ENCODE measurements around the gene TMPRSS4. TPM values are rescaled to one million over a fixed set of nuclear protein-coding genes. Genes with fewer than 3 reads are reported as not detected.

Gene TMPRSS4
- total RNA-seq, 1 experiment from 2014 or later, result 1.5 TPM

GRCh38 chr11:118169300-118170140 lies 92.6 kb downstream of the TMPRSS4 start:
- Histone ChIP-seq H3K36me3 (ENCODE audit: control insufficient read depth in 1 of 2, insufficient read depth in 2 of 2, low read length in 2 of 2) (no peaks in the 10 kb centered on the region), H4K20me1 (ENCODE audit: insufficient read depth) (no peaks in the 10 kb centered on the region), H3K9ac (ENCODE audit: low read length) (no peak overlapping the region), H3K4me1 (ENCODE audit: control insufficient read depth in 1 of 2, insufficient read depth in 2 of 2, low read length in 2 of 2) (peaks cover 0 to 7% of the 10 kb centered on the region in 2 experiments; a peak in 1 of 4 replicates), H3K27ac (ENCODE audit: low read depth, low read length) (no peak overlapping the region), H3K4me2 (ENCODE audit: low read length) (no peak overlapping the region), H3K79me2 (ENCODE audit: insufficient read depth, low read length) (no peaks in the 10 kb centered on the region), H2AFZ (ENCODE audit: low read depth, low read length, poor library complexity, severe bottlenecking) (no peak overlapping the region), H3K9me2 (ENCODE audit: insufficient read depth) (no peaks in the 10 kb centered on the region), H3K27me3 (ENCODE audit: insufficient read depth, low read length) (no peaks in the 10 kb centered on the region), H3K9me3 (ENCODE audit: control insufficient read depth in 1 of 2, insufficient read depth in 1 of 2, low read depth in 1 of 2, low read length in 2 of 2) (no peaks in the 10 kb centered on the region), H3K4me3 (replicated peaks in 1 of 2; ENCODE audit: low read depth in 1 of 2, low read length in 2 of 2) (no peak overlapping the region)
- ATAC-seq (no peak), DNase-seq (ENCODE audit: low read depth, low spot score) (no peak)
- no peak for TF ChIP-seq FOSL1 (IDR thresholded peaks at IDR 0.05; ENCODE audit: low read depth)
- TF ChIP-seq CTCF (IDR thresholded peaks at IDR 0.05 in 2 of 3, conservative IDR thresholded peaks at IDR 0.05 in 1 of 3; ENCODE audit: borderline replicate concordance in 1 of 3, insufficient read depth in 1 of 3, low read depth in 2 of 3, low read length in 2 of 3), result no peak
- TF ChIP-seq SRF (IDR thresholded peaks at IDR 0.05; ENCODE audit: low read depth), result no peak
- no peak for TF ChIP-seq ATF3 (IDR thresholded peaks at IDR 0.05)
- ChIA-PET CTCF (interaction anchor here (1.2 kb wide), 1 partner anchor 11 kb away, joined by 3 read pairs; no protein-coding TSS in a partner anchor), POLR2A (no interaction called here), RAD21 (ENCODE audit: low non-redundant PET in 1 of 2, low total read pairs in 2 of 2, uncharacterized antibody in 2 of 2, unreplicated experiment in 2 of 2) (interaction anchor here in 1 of 2 experiments (0.6 kb wide), 1 partner anchor 21 kb away, joined by 3 read pairs; no protein-coding TSS in a partner anchor)
- intact Hi-C loops (cut with micrococcal nuclease), result loop anchor here (5.0 kb wide), 1 partner anchor 362 kb away; no protein-coding TSS in a partner anchor
- BruUV-seq (replicated peaks), result no TSS peak

DNA sequence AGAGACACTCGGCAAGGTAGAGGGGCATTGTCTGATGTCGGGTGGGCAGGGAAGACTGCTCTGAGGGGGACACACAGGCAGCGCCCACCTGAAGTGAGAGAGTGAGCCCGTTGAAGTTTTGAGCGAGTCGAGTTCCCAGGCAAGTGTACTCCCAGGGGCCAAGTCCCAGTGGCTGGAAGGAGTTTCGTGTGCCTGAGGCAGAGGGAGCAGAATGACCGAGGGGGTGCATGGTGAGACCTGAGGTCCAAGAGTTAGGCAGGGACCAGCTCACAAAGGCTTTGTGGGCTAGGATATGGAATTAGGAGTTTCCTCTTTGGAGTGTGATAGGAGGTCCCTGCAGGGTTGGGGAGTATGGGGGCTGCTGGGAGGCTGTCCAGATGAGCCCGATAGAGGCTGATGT lies 93.4 kb downstream of the TMPRSS4 start:
- Histone ChIP-seq H3K9ac (ENCODE audit: low read length) (no peak overlapping the region), H3K4me3 (replicated peaks in 1 of 2; ENCODE audit: low read depth in 1 of 2, low read length in 2 of 2) (no peak overlapping the region), H3K4me1 (ENCODE audit: control insufficient read depth in 1 of 2, insufficient read depth in 2 of 2, low read length in 2 of 2) (peaks cover 0 to 7% of the 10 kb centered on the region in 2 experiments; a peak in 1 of 4 replicates), H2AFZ (ENCODE audit: low read depth, low read length, poor library complexity, severe bottlenecking) (no peak overlapping the region), H3K9me2 (ENCODE audit: insufficient read depth) (no peaks in the 10 kb centered on the region), H3K79me2 (ENCODE audit: insufficient read depth, low read length) (no peaks in the 10 kb centered on the region), H3K27me3 (ENCODE audit: insufficient read depth, low read length) (no peaks in the 10 kb centered on the region), H4K20me1 (ENCODE audit: insufficient read depth) (no peaks in the 10 kb centered on the region), H3K36me3 (ENCODE audit: control insufficient read depth in 1 of 2, insufficient read depth in 2 of 2, low read length in 2 of 2) (no peaks in the 10 kb centered on the region), H3K9me3 (ENCODE audit: control insufficient read depth in 1 of 2, insufficient read depth in 1 of 2, low read depth in 1 of 2, low read length in 2 of 2) (no peaks in the 10 kb centered on the region), H3K27ac (ENCODE audit: low read depth, low read length) (no peak overlapping the region), H3K4me2 (ENCODE audit: low read length) (no peak overlapping the region)
- BruUV-seq (replicated peaks), result no TSS peak
- no peak for ATAC-seq
- ChIA-PET CTCF (interaction anchor here (1.2 to 2.9 kb wide), 4 partner anchors 10 to 362 kb away, joined by 3 to 16 read pairs (median 10); no protein-coding TSS in a partner anchor), RAD21 (ENCODE audit: low non-redundant PET in 1 of 2, low total read pairs in 2 of 2, uncharacterized antibody in 2 of 2, unreplicated experiment in 2 of 2) (interaction anchor here in 1 of 2 experiments (0.6 kb wide), 1 partner anchor 28 kb away, joined by 3 read pairs; no protein-coding TSS in a partner anchor), POLR2A (no interaction called here)
- intact Hi-C loops (cut with micrococcal nuclease), result loop anchor here (5.0 kb wide), 1 partner anchor 363 kb away; no protein-coding TSS in a partner anchor
- DNase-seq (ENCODE audit: low read depth, low spot score), result no peak
- TF ChIP-seq CBX3 (IDR thresholded peaks at IDR 0.05; ENCODE audit: low read depth) (no peak), SRF (IDR thresholded peaks at IDR 0.05; ENCODE audit: low read depth) (no peak), EZH2 (IDR thresholded peaks at IDR 0.05) (no peak), ATF3 (IDR thresholded peaks at IDR 0.05) (no peak), ZFX (IDR thresholded peaks at IDR 0.05) (no peak), ELF1 (IDR thresholded peaks at IDR 0.05; ENCODE audit: borderline replicate concordance, low read depth) (no peak), ZBTB33 (IDR thresholded peaks at IDR 0.05; ENCODE audit: extremely low read depth, insufficient replicate concordance, low read length) (no peak), SIN3A (IDR thresholded peaks at IDR 0.05; ENCODE audit: low read depth) (no peak)

Measured in HCT116 (cell line).